Ovary (tissue), 9 donors: Measurements from ENCODE around the gene DESI2. TPM values are rescaled to one million over a fixed set of nuclear protein-coding genes. Genes with fewer than 3 reads are reported as not detected.
"Not testable (repeated sequence)": the region's sequence is repeated elsewhere in the genome, so short reads cannot be mapped to it uniquely, and the experiment has no call there.

ENCODE experiments used
- DNase-seq, 5 donors: peaks; one replicate each; pipeline ENCODE4 v3.0.0-alpha.2; 2019 to 2020
- H3K27ac ChIP-seq, 2 donors: fragments of 200-600 bp; one replicate each; pipeline versions ENCODE4 v1.5.1 to v1.8.0; 2019 to 2022
- H3K27me3 ChIP-seq: fragments of 200-600 bp; one replicate; pipeline ENCODE4 v1.8.0; 2022
- H3K36me3 ChIP-seq: fragments of 200-600 bp; sonication (generic); one replicate; pipeline ENCODE4 v1.5.1; 2019
- H3K4me1 ChIP-seq: one replicate; pipeline ENCODE4 v1.8.1; 2013; ENCODE audit warnings: mild to moderate bottlenecking, moderate library complexity; ENCODE audit not compliant: insufficient read depth
- H3K4me3 ChIP-seq: fragments of 200-600 bp; sonication (generic); one replicate; pipeline ENCODE4 v1.5.1; 2017
- H3K9me3 ChIP-seq, 2 donors: fragments of 200-600 bp in 1 of 2; sonication (generic) in 1 of 2; one replicate each; pipeline versions ENCODE4 v1.5.1 to v1.8.1; 2013 to 2019; ENCODE audit warnings: mild to moderate bottlenecking in 1 of 2, moderate library complexity in 1 of 2
- EP300 ChIP-seq: sonication (generic); formaldehyde crosslinking; IDR thresholded peaks from one replicate; pipeline ENCODE4 v1.6.1; 2017; ENCODE audit warnings: antibody characterized with exemption
- POLR2A ChIP-seq: fragments of 450-650 bp; IDR thresholded peaks from one replicate; pipeline ENCODE4 v1.6.1; 2017; ENCODE audit warnings: antibody characterized with exemption, mild to moderate bottlenecking, moderate library complexity
- WGBS, 3 donors: extraction: QIAGEN DNeasy Blood & Tissue Kit in 1 of 3; methylation state at CpG; one replicate each; pipeline versions ENCODE4 v1.1.5 to v1.1.7; 2013 to 2017; 5-methylcytosine and 5-hydroxymethylcytosine counted together
- intact Hi-C, 4 donors: fragments of 100-400 bp; cut with DNase I; formaldehyde crosslinking; loops; one replicate each; pipeline versions ENCODE4 v1.11.0 to v1.15.1; 2022 to 2023
- polyA plus RNA-seq, 2 donors: library from polyadenylated mRNA; stranded (reverse); fragments of 200-250 nt in 1 of 2; fragments of 350-450 nt in 1 of 2; fragmentation: Illumina TruSeq in 1 of 2; extraction: RNeasy Lipid Tissue Mini Kit (QIAGEN cat#74804) in 1 of 2; gene quantifications; one replicate each; pipeline ENCODE4 v1.2.3, GENCODE V29; 2013 to 2014
- total RNA-seq, 7 donors: library from RNA; depleted of rRNA in 2 of 7; stranded (reverse); fragments of >200 nt in 2 of 7; fragmentation: NEBNext Ultra II Directional in 3 of 7; extraction: Animal tissue kit (Norgen Biotek cat#: 25700) in 3 of 7; gene quantifications; one replicate each; pipeline versions ENCODE4 v1.1.0 to v1.2.4, GENCODE V29; 2016 to 2023
- TF ChIP-seq, protein P1 (sequence below), 3 donors: fragments of 450-650 bp in 2 of 3; fragments of 200-600 bp in 1 of 3; IDR thresholded peaks; one replicate each; pipeline versions ENCODE4 v1.5.1 to v1.8.0; 2016 to 2022; ENCODE audit warnings: antibody characterized with exemption in 3 of 3, mild to moderate bottlenecking in 1 of 3
- donor health status: DM: no; HTN: no; CAD: no; lungs with moderate emphysema.
- donor health status: DM: no; HTN: no; CAD: no.
- donor health status: Bipolar disorder and iron deficiency.
- donor health status: DM: yes; HTN: yes; CAD: no.
- donor health status: DM: no; HTN: no; CAD: no.
- donor health status: DM: yes; HTN: yes; CAD: no.

Gene DESI2
- total and polyA plus RNA-seq, 9 donors, result 12.5 to 33.4 (median 23.4) TPM

DNA sequence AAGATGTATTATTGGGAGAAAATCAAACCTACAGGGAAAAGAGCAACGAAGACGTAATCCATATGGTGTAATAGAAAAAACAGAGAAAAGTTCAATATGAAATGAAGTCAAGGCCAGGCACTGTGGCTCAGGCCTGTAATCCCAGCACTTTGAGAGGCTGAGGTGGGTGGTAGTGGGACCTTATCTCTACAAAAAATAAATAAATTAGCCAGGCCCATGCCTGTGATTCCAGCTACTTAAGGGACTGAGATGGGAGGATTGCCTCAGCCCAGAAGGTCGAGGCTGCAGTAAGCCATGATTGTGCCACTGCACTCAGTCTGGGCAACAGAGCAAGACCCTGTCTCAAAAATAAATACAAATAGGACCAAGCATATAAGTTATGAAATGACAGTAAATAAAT is 11.4 kb downstream of the DESI2 start:
- no peaks in the 10 kb centered on the region for H3K36me3 ChIP-seq
- H3K9me3 ChIP-seq, result no peaks in the 10 kb centered on the region
- no peak for DNase-seq
- H3K4me1 ChIP-seq, result peaks cover 1% of the 10 kb centered on the region
- H3K27ac ChIP-seq, result no peak overlapping the region
- intact Hi-C loops, result no loop called here
- TF ChIP-seq, protein P1, sequence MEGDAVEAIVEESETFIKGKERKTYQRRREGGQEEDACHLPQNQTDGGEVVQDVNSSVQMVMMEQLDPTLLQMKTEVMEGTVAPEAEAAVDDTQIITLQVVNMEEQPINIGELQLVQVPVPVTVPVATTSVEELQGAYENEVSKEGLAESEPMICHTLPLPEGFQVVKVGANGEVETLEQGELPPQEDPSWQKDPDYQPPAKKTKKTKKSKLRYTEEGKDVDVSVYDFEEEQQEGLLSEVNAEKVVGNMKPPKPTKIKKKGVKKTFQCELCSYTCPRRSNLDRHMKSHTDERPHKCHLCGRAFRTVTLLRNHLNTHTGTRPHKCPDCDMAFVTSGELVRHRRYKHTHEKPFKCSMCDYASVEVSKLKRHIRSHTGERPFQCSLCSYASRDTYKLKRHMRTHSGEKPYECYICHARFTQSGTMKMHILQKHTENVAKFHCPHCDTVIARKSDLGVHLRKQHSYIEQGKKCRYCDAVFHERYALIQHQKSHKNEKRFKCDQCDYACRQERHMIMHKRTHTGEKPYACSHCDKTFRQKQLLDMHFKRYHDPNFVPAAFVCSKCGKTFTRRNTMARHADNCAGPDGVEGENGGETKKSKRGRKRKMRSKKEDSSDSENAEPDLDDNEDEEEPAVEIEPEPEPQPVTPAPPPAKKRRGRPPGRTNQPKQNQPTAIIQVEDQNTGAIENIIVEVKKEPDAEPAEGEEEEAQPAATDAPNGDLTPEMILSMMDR (IDR thresholded peaks at IDR 0.05), result no peak
- TF ChIP-seq POLR2A (no peak), EP300 (no peak)
- no peaks in the 10 kb centered on the region for H3K27me3 ChIP-seq
- WGBS, 3 donors, result 34 to 54% (median 50%) methylated on average over 3 of the region's 3 CpGs
- H3K4me3 ChIP-seq, result no peak overlapping the region

DNA sequence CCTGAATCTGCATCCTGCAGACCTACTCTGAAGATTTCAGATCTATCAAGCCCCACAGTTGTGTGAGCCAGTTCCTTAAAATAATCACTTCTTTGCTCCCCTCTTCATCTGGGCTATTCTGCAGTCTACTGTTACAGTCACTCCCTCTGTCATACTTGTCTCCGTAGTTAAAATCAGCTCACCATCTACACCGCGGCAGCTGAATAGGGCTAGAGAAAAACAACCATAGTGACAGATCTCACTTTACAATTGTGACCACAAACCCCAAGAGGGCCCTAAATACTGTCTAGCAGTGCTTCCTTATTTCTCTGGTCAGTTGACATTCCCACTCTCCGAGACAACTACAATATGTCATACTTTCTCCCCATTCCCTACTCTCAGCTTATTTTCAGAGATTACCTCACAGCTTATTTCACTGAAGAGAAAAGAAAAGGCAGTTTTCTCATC is 12.9 kb downstream of the DESI2 start:
- 78 to 89% (median 82%) methylated on average over 4 of the region's 4 CpGs for WGBS, 3 donors
- no peaks in the 10 kb centered on the region for H3K27me3 ChIP-seq
- intact Hi-C loops, result loop anchor here in 1 of 4 donors (5.0 kb wide), 1 partner anchor 1418 kb away; no protein-coding TSS in a partner anchor
- no peak overlapping the region for H3K27ac ChIP-seq
- no peak for DNase-seq
- H3K4me1 ChIP-seq, result peaks cover 1% of the 10 kb centered on the region
- TF ChIP-seq EP300 (no peak), POLR2A (no peak)
- TF ChIP-seq, protein P1 (IDR thresholded peaks at IDR 0.05), result no peak
- H3K9me3 ChIP-seq, result no peaks in the 10 kb centered on the region
- no peaks in the 10 kb centered on the region for H3K36me3 ChIP-seq
- H3K4me3 ChIP-seq, result no peak overlapping the region

DNA sequence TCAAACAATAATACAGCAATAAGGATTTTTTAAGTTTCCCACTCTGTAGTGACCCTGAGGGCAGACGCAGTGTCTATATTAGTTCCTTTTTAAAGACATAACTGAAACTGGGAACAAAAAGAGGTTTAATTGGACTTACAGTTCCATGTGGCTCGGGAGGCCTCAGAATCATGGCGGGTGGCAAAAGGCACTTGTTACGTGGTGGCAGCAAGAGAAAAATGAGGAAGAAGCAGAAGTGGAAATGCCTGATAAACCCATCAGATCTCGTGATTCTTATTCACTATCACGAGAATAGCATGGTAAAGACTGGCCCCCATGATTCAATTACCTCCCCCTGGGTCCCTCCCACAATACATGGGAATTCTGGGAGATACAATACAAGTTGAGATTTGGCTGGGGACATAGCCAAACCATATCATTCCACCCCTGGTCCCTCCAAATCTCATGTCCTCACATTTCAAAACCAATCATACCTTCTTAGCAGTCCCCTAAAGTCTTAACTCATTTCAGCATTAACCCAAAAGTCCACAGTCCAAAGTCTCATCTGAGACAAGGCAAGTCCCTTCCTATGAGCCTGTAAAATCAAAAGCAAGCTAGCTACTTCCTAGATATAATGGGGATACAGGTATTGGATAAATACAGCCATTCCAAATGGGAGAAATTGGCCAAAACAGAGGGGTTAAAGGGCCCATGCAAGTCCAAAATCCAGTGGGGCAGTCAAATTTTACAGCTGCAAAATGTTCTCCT is 13.9 kb downstream of the DESI2 start:
- not testable (repeated sequence) for DNase-seq, H3K27ac ChIP-seq, H3K27me3 ChIP-seq, H3K4me1 ChIP-seq, H3K9me3 ChIP-seq, H3K4me3 ChIP-seq, H3K36me3 ChIP-seq
- 94 to 99% (median 94%) methylated on average over 6 of the region's 6 CpGs for WGBS, 3 donors
- intact Hi-C loops, result loop anchor here in 1 of 4 donors (5.0 kb wide), 1 partner anchor 1420 kb away; no protein-coding TSS in a partner anchor

DNA sequence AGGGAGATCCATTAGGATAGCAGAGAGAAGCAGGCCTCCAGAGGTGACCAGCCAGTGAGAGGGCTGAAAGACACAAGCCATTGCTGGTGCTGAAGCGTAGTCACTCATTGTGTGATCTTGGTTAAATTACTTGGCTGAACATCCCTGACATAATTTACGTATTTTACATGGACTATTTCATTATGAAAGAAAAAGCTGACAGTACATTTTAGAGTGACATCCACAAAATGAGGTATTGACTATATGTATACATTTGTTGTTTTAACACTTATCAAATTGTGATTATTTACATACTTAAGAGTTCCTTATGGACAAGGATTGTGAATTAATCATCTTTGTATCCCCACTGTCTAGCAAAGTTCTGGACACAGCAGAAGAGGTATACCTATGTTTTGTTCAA is 14.9 kb downstream of the DESI2 start:
- Histone ChIP-seq H3K36me3 (no peaks in the 10 kb centered on the region), H3K4me1 (peaks cover 4% of the 10 kb centered on the region), H3K27ac (no peak overlapping the region), H3K9me3 (no peaks in the 10 kb centered on the region), H3K4me3 (no peak overlapping the region), H3K27me3 (no peaks in the 10 kb centered on the region)
- intact Hi-C loops, result loop anchor here in 1 of 4 donors (5.0 kb wide), 1 partner anchor 1420 kb away; no protein-coding TSS in a partner anchor
- TF ChIP-seq EP300 (no peak), POLR2A (no peak)
- TF ChIP-seq, protein P1 (IDR thresholded peaks at IDR 0.05), result no peak
- 98 to 100% (median 99%) methylated on average over 2 of the region's 2 CpGs for WGBS, 3 donors
- no peak for DNase-seq
